GM12878 (cell line): ENCODE results near the gene E2F2.

ENCODE experiments used
- ASH2L ChIP-seq: fragments of 300-600, 200-600 bp; sonication (generic); IDR thresholded peaks from 2 replicates; pipeline ENCODE4 v1.6.1; 2017; ENCODE audit warnings: low read depth, mild to moderate bottlenecking, borderline replicate concordance
- ATF7 ChIP-seq: fragments of 450-650 bp; IDR thresholded peaks from 2 replicates; pipeline ENCODE4 v1.6.1; 2016; ENCODE audit warnings: low read depth, mild to moderate bottlenecking
- BACH1 ChIP-seq: fragments of 450-650 bp; IDR thresholded peaks from 2 replicates; pipeline ENCODE4 v1.6.1; 2017; ENCODE audit warnings: mild to moderate bottlenecking, borderline replicate concordance
- BCL11A ChIP-seq: IDR thresholded peaks from 2 replicates; pipeline ENCODE4 v1.6.1; 2011; ENCODE audit warnings: low read depth, low read length
- IKZF1 ChIP-seq: fragments of 450-650 bp; conservative IDR thresholded peaks from 2 replicates; pipeline ENCODE4 v1.6.1; 2017; ENCODE audit warnings: antibody characterized with exemption, mild to moderate bottlenecking
- MTA3 ChIP-seq: IDR thresholded peaks from 2 replicates; pipeline ENCODE4 v1.6.1; 2012; ENCODE audit warnings: low read length, inconsistent platforms, borderline replicate concordance
- POLR2A ChIP-seq: IDR thresholded peaks from 2 replicates; pipeline ENCODE4 v1.6.1; 2011; ENCODE audit warnings: low read depth, mild to moderate bottlenecking, low read length
- POLR2AphosphoS5 ChIP-seq: IDR thresholded peaks from 2 replicates; pipeline ENCODE4 v1.6.1; 2011; ENCODE audit warnings: mild to moderate bottlenecking, low read length, inconsistent platforms
- RBBP5 ChIP-seq: fragments of 200-600 bp; sonication (generic); conservative IDR thresholded peaks from 2 replicates; pipeline ENCODE4 v1.6.1; 2016
- RCOR1 ChIP-seq: conservative IDR thresholded peaks from 2 replicates; pipeline ENCODE4 v1.6.1; 2012; ENCODE audit warnings: low read depth, low read length, improper control_type of control experiment
- TF ChIP-seq, protein P1 (sequence below): IDR thresholded peaks from 2 replicates; pipeline ENCODE4 v1.6.1; 2011; ENCODE audit warnings: borderline replicate concordance, low read depth, mild to moderate bottlenecking, moderate library complexity, low read length; ENCODE audit not compliant: insufficient read depth, poor library complexity, severe bottlenecking
- TF ChIP-seq, protein P2 (sequence below): fragments of 150-350 bp; IDR thresholded peaks from 2 replicates; pipeline ENCODE4 v1.6.1; 2016; ENCODE audit warnings: low read depth, low read length
- TF ChIP-seq, protein P3 (sequence below), 3 experiments: IDR thresholded peaks in 2 of 3; conservative IDR thresholded peaks in 1 of 3; 2 replicates each; pipeline ENCODE4 v1.5.1; 2011; ENCODE audit warnings: low read depth in 3 of 3, low read length in 3 of 3, mild to moderate bottlenecking in 3 of 3, control low read depth in 2 of 3, moderate library complexity in 2 of 3, inconsistent platforms in 1 of 3, mixed read lengths in 1 of 3; ENCODE audit not compliant: control insufficient read depth in 2 of 3, insufficient read depth in 1 of 3; ENCODE audit errors: extremely low read depth in 1 of 3

DNA sequence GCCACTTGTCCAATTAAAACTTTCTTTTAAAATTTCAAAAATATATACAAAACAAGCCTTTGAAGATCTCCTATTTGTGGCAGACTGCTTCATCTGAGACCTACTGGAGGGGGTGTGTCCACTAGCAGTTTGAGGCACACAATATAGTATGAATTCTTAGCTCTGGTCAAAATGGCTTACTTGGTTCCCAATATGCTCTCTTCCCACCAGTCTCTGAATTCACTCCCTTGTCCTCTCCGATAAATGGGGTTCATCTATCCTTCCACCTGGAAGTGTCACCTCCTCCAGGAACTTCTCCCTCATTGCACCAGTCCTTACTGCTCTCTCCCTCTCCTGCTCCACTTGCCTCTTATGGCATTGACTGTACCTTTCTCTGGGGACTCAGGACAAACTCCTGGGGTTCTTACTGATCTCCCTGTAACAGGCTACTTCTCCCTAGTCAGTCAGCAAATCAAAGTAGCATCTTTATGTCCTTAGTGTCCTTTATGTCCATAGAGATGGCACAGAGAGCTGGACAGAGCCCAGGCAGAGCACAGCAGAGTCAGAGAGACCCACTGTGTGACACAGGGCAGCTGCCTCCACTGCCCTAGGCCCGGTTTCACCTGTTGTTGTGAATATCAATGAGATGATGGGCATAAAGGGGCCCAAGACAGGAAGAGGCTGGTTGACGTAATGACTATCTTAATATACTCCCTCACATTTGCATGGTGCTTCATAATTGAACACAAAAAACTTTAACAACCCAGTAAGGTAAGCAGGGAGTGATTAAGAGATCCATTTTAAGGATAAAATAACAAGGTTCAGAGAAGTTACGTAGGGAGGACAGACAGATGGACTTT lies 50.6 kb downstream of the E2F2 start:
- no peak for TF ChIP-seq RCOR1
- TF ChIP-seq MTA3: no peak
- no peak for TF ChIP-seq ATF7
- TF ChIP-seq, protein P1, sequence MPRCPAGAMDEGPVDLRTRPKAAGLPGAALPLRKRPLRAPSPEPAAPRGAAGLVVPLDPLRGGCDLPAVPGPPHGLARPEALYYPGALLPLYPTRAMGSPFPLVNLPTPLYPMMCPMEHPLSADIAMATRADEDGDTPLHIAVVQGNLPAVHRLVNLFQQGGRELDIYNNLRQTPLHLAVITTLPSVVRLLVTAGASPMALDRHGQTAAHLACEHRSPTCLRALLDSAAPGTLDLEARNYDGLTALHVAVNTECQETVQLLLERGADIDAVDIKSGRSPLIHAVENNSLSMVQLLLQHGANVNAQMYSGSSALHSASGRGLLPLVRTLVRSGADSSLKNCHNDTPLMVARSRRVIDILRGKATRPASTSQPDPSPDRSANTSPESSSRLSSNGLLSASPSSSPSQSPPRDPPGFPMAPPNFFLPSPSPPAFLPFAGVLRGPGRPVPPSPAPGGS: no peak
- TF ChIP-seq POLR2A: no peak
- TF ChIP-seq, protein P2, sequence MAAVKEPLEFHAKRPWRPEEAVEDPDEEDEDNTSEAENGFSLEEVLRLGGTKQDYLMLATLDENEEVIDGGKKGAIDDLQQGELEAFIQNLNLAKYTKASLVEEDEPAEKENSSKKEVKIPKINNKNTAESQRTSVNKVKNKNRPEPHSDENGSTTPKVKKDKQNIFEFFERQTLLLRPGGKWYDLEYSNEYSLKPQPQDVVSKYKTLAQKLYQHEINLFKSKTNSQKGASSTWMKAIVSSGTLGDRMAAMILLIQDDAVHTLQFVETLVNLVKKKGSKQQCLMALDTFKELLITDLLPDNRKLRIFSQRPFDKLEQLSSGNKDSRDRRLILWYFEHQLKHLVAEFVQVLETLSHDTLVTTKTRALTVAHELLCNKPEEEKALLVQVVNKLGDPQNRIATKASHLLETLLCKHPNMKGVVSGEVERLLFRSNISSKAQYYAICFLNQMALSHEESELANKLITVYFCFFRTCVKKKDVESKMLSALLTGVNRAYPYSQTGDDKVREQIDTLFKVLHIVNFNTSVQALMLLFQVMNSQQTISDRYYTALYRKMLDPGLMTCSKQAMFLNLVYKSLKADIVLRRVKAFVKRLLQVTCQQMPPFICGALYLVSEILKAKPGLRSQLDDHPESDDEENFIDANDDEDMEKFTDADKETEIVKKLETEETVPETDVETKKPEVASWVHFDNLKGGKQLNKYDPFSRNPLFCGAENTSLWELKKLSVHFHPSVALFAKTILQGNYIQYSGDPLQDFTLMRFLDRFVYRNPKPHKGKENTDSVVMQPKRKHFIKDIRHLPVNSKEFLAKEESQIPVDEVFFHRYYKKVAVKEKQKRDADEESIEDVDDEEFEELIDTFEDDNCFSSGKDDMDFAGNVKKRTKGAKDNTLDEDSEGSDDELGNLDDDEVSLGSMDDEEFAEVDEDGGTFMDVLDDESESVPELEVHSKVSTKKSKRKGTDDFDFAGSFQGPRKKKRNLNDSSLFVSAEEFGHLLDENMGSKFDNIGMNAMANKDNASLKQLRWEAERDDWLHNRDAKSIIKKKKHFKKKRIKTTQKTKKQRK: no peak
- TF ChIP-seq, protein P3, sequence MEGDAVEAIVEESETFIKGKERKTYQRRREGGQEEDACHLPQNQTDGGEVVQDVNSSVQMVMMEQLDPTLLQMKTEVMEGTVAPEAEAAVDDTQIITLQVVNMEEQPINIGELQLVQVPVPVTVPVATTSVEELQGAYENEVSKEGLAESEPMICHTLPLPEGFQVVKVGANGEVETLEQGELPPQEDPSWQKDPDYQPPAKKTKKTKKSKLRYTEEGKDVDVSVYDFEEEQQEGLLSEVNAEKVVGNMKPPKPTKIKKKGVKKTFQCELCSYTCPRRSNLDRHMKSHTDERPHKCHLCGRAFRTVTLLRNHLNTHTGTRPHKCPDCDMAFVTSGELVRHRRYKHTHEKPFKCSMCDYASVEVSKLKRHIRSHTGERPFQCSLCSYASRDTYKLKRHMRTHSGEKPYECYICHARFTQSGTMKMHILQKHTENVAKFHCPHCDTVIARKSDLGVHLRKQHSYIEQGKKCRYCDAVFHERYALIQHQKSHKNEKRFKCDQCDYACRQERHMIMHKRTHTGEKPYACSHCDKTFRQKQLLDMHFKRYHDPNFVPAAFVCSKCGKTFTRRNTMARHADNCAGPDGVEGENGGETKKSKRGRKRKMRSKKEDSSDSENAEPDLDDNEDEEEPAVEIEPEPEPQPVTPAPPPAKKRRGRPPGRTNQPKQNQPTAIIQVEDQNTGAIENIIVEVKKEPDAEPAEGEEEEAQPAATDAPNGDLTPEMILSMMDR (IDR thresholded peaks at IDR 0.05 in 2 of 3, conservative IDR thresholded peaks at IDR 0.05 in 1 of 3; ENCODE audit: control insufficient read depth in 2 of 3, extremely low read depth in 1 of 3, insufficient read depth in 1 of 3, low read depth in 3 of 3, low read length in 3 of 3): no peak
- TF ChIP-seq RBBP5: no peak
- TF ChIP-seq BCL11A: no peak
- TF ChIP-seq POLR2AphosphoS5: no peak
- no peak for TF ChIP-seq ASH2L
- TF ChIP-seq BACH1: no peak
- TF ChIP-seq IKZF1: no peak
